GM06990 (cell line): ENCODE measurements around the gene MYO5A.
A peak's percentile ranks its signal among the peaks of the same experiment; 100 is the strongest.

Source experiments
- DNase-seq: peaks from one replicate; pipeline ENCODE4 v3.0.0-alpha.2; 2011; ENCODE audit not compliant: insufficient read length; ENCODE audit errors: extremely low read depth
- H3K27me3 ChIP-seq: replicated peaks from 2 replicates; pipeline ENCODE4 v1.6.0; 2011; ENCODE audit warnings: low read length; ENCODE audit not compliant: control insufficient read depth, insufficient read depth
- H3K36me3 ChIP-seq: 2 replicates; pipeline ENCODE4 v1.5.1; 2011; ENCODE audit warnings: low read length; ENCODE audit not compliant: control insufficient read depth, insufficient read depth
- H3K4me3 ChIP-seq: replicated peaks from 2 replicates; pipeline ENCODE4 v1.5.1; 2011; ENCODE audit warnings: low read depth, mild to moderate bottlenecking, control low read depth, low read length
- CTCF ChIP-seq: IDR thresholded peaks from 2 replicates; pipeline ENCODE4 v1.5.1; 2011; ENCODE audit warnings: low read length, control low read depth, mild to moderate bottlenecking, inconsistent platforms; ENCODE audit not compliant: insufficient read depth, poor library complexity, severe bottlenecking

The MYO5A gene

GRCh38 chr15:52334491-52335160 lies 194.1 kb downstream of the MYO5A start:
- no peak for TF ChIP-seq CTCF
- H3K27me3 ChIP-seq: no peaks in the 10 kb centered on the region
- DNase-seq: no peak
- H3K36me3 ChIP-seq: no peaks in the 10 kb centered on the region; the same call in 1 of the 2 replicates
- no peak overlapping the region for H3K4me3 ChIP-seq

- peak; percentile 57 for DNase-seq
- Histone ChIP-seq H3K4me3 (no peak overlapping the region), H3K27me3 (no peaks in the 10 kb centered on the region), H3K36me3 (peaks cover 9% of the 10 kb centered on the region)
- peak; percentile 60 for TF ChIP-seq CTCF
Observed at GRCh38 chr15:52331490-52332240, 197.0 kb downstream of the MYO5A start.

GRCh38 chr15:52329987-52330386 lies 198.7 kb downstream of the MYO5A start:
- no peak for DNase-seq
- Histone ChIP-seq H3K4me3 (no peak overlapping the region), H3K36me3 (peaks cover 11% of the 10 kb centered on the region), H3K27me3 (no peaks in the 10 kb centered on the region)
- TF ChIP-seq CTCF: no peak

GRCh38 chr15:52329150-52329549 lies 199.5 kb downstream of the MYO5A start:
- no peak overlapping the region for H3K4me3 ChIP-seq
- no peak for TF ChIP-seq CTCF
- DNase-seq: no peak
- no peaks in the 10 kb centered on the region for H3K27me3 ChIP-seq
- peaks cover 11% of the 10 kb centered on the region for H3K36me3 ChIP-seq

- peaks cover 11% of the 10 kb centered on the region for H3K36me3 ChIP-seq
- no peaks in the 10 kb centered on the region for H3K27me3 ChIP-seq
- H3K4me3 ChIP-seq: no peak overlapping the region
- no peak for DNase-seq
- TF ChIP-seq CTCF: no peak
Observed at GRCh38 chr15:52328680-52329079, 200.0 kb downstream of the MYO5A start.
